Measurements from ENCODE around the gene ZNF740. TPM values are rescaled to one million over a fixed set of nuclear protein-coding genes. Genes with fewer than 3 reads are reported as not detected.

ZNF740 gene
- total RNA-seq, 2 experiments from 2014 or later, result 53.6 to 60.2 TPM

DNA sequence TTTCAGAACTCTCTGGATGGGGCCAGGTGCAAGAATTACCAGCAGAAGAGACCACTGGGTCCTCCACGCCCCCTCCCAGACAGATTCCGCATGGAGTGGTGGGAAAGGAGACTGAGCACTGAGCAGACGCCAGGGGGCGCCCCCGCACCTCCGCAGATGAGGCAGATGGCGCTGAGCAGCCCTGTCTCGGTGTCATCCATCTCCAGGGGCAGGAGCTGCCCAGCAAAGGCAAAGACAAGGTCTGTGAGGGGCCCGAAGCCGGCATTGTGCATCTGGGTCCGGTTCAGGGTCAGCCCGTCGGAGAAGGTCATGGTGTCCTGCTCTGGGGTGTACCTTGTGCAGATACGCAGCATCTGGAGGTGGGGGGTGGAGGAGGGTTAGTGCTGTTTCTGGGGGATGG is 32.8 kb downstream of the ZNF740 start:
- H3K4me3 Mint-ChIP-seq, result no peak overlapping the region
- peak overlapping the region; percentile 53 for H3K27ac Mint-ChIP-seq
- H3K36me3 Mint-ChIP-seq, result peaks cover 21% of the 10 kb centered on the region
- POLR2A ChIA-PET, result interaction anchor here (1.0 to 4.2 kb wide), 7 partner anchors 10 to 108 kb away, joined by 3 to 45 read pairs (median 4); partner anchors contain the start of gene ESPL1
- ATAC-seq (ENCODE audit: low read depth), result peak; percentile 63
- DNase-seq, result peak; percentile 90
- H3K27me3 Mint-ChIP-seq, result no peaks in the 10 kb centered on the region
- H3K9me3 Mint-ChIP-seq, result no peaks in the 10 kb centered on the region
- H3K4me1 Mint-ChIP-seq, result peaks cover 65% of the 10 kb centered on the region

GRCh38 chr12:53214221-53214620 is 33.7 kb downstream of the ZNF740 start:
- DNase-seq, result no peak
- Mint-ChIP-seq H3K27ac (no peak overlapping the region), H3K4me1 (peaks cover 59% of the 10 kb centered on the region), H3K4me3 (no peak overlapping the region), H3K27me3 (no peaks in the 10 kb centered on the region), H3K9me3 (no peaks in the 10 kb centered on the region), H3K36me3 (peaks cover 20% of the 10 kb centered on the region)
- POLR2A ChIA-PET, result interaction anchor here (0.7 to 4.2 kb wide), 10 partner anchors 9 to 107 kb away, joined by 3 to 45 read pairs (median 4); partner anchors contain the start of gene ESPL1
- no peak for ATAC-seq (ENCODE audit: low read depth)

- POLR2A ChIA-PET, result interaction anchor here (0.7 to 4.2 kb wide), 9 partner anchors 9 to 55 kb away, joined by 3 to 45 read pairs (median 5); partner anchors contain the start of genes CSAD, ESPL1 and ZNF740
- H3K4me1 Mint-ChIP-seq, result peaks cover 60% of the 10 kb centered on the region
- ATAC-seq (ENCODE audit: low read depth) (no peak), DNase-seq (no peak)
- no peaks in the 10 kb centered on the region for H3K9me3 Mint-ChIP-seq
- no peaks in the 10 kb centered on the region for H3K27me3 Mint-ChIP-seq
- peak overlapping the region; percentile 65 for H3K27ac Mint-ChIP-seq
- H3K4me3 Mint-ChIP-seq, result no peak overlapping the region
- H3K36me3 Mint-ChIP-seq, result peaks cover 23% of the 10 kb centered on the region
Measured at GRCh38 chr12:53214687-53215455, 34.3 kb downstream of the ZNF740 start.

GRCh38 chr12:53215497-53215896 is 35.0 kb downstream of the ZNF740 start:
- Mint-ChIP-seq H3K4me1 (peaks cover 59% of the 10 kb centered on the region), H3K36me3 (peaks cover 23% of the 10 kb centered on the region), H3K9me3 (no peaks in the 10 kb centered on the region), H3K4me3 (no peak overlapping the region), H3K27me3 (no peaks in the 10 kb centered on the region), H3K27ac (peak overlapping the region; percentile 68)
- ATAC-seq (ENCODE audit: low read depth), result no peak
- no peak for DNase-seq
- POLR2A ChIA-PET, result interaction anchor here (0.7 to 4.2 kb wide), 7 partner anchors 20 to 53 kb away, joined by 3 to 45 read pairs (median 5); partner anchors contain the start of genes CSAD, ESPL1 and ZNF740

DNA sequence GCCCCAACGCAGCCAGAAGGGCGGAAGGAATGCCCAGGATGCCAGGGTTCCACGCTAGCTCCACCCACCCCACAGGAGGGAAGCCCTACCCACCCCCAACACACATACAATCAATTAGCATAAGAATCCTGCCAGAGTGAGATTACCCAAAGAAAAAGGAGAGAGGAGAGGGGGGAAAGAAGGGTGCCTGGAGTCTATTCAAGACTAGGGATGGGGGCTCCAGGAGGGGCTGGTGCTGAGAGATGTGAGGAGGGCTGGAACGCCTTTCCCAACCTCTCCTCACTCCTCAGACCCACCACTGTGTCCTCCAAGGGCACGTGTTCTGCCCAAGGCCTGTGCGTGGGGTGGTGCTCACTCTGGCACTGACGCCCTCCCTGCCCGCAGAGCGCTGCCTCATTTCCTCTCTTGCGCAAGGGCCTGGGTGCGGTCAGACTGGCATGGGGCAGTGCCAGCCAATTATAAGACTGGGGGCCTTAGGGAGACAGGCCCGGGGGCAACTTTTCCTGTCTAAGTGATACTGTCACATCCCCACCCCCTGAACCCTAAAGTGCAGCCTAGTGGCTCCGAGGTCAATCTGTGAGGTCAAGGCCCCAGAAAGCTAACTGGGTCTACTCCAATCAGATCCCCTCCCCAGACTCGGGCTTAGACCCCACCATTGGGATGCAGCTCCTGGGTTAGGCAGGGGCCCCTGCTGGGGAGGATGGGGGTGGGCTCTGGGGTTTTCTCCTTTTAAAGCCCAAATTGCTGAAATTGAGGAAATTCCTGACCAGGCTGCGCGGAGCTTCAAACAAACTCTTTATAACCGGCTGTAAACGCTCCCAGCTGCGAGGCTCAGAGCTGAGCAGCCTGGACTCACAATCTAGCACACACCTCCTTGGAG is 36.8 kb downstream of the ZNF740 start:
- peak overlapping the region; percentile 86 for H3K27ac Mint-ChIP-seq

DNA sequence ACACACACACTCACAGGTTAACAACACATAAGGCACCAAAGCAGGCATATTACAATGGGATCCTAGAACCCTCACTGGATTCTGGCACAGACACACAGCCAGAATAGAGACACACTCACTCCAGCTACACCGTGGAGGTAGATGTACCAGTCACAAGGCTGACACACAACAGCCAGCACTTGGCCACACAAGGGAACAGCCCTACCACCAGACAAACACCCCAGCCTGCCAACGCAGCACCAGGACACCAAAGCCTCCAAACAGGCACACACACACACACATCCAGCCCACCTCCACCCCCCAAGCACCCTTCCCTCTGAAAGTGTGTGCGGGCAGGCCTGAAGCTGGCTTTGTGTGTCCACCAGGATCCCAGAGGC is 37.4 kb downstream of the ZNF740 start:
- Mint-ChIP-seq H3K27ac (peak overlapping the region; percentile 86), H3K9me3 (no peaks in the 10 kb centered on the region), H3K36me3 (peaks cover 20% of the 10 kb centered on the region), H3K4me1 (peaks cover 65% of the 10 kb centered on the region), H3K27me3 (no peaks in the 10 kb centered on the region), H3K4me3 (peak overlapping the region; percentile 89)
- DNase-seq (peak; percentile 38), ATAC-seq (ENCODE audit: low read depth) (no peak)
- POLR2A ChIA-PET, result interaction anchor here (0.8 to 4.4 kb wide), 8 partner anchors 8 to 77 kb away, joined by 3 to 48 read pairs (median 8); partner anchors contain the start of genes CSAD, ESPL1, ITGB7 and PFDN5

More for the DNA sequence above, 36.8 kb downstream of the ZNF740 start:
- DNase-seq (peak; percentile 41), ATAC-seq (ENCODE audit: low read depth) (no peak)
- no peaks in the 10 kb centered on the region for H3K9me3 Mint-ChIP-seq
- H3K4me3 Mint-ChIP-seq, result peak overlapping the region; percentile 89
- H3K36me3 Mint-ChIP-seq, result peaks cover 23% of the 10 kb centered on the region
- H3K4me1 Mint-ChIP-seq, result peaks cover 61% of the 10 kb centered on the region
- H3K27me3 Mint-ChIP-seq, result no peaks in the 10 kb centered on the region
- POLR2A ChIA-PET, result interaction anchor here (0.8 to 4.4 kb wide), 9 partner anchors 8 to 78 kb away, joined by 3 to 48 read pairs (median 9); partner anchors contain the start of genes CSAD, ESPL1, ITGB7 and PFDN5

GRCh38 chr12:53218551-53219291 is 38.2 kb downstream of the ZNF740 start:
- DNase-seq, result peak; percentile 36
- H3K27ac Mint-ChIP-seq, result peak overlapping the region; percentile 87
- no peak for ATAC-seq (ENCODE audit: low read depth)
- no peaks in the 10 kb centered on the region for H3K9me3 Mint-ChIP-seq
- POLR2A ChIA-PET, result interaction anchor here (0.5 to 4.4 kb wide), 19 partner anchors 9 to 161 kb away, joined by 3 to 48 read pairs (median 6); partner anchors contain the start of genes AAAS, CSAD, ESPL1 and SOAT2
- H3K4me3 Mint-ChIP-seq, result peak overlapping the region; percentile 89
- peaks cover 20% of the 10 kb centered on the region for H3K36me3 Mint-ChIP-seq
- no peaks in the 10 kb centered on the region for H3K27me3 Mint-ChIP-seq
- H3K4me1 Mint-ChIP-seq, result peaks cover 68% of the 10 kb centered on the region

DNA sequence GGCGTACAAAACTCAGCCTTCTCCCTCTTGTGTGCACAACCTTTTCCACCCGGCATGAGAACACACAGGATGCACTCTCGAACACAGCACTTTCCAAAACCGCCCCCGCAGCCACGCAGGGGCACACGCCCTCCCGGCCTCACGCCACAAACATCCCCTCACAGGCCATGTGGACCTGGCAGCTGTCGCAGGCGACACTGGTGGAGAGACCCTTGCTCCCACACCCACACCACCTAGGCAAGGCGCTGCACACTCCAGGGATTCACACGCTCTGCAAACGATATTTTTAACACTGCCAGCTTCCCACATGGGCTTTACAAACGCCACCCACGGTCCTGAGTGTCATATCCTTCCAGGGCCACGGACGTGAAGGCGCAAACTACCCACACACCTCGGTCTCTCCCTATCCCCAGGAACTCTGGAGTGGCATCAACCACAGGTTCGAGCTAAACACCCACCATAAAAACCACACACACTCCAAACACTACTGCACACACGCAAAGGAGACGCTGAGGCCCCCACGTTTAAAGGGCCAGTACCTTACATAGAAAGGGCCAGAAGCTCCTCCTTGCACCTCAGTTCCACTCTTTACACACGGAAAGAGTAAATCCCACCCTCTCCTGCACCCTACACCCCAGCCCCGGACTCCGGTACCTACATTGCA is 38.9 kb downstream of the ZNF740 start:
- Mint-ChIP-seq H3K4me1 (peaks cover 70% of the 10 kb centered on the region), H3K9me3 (no peaks in the 10 kb centered on the region)
- peak; percentile 6 for ATAC-seq (ENCODE audit: low read depth)

GRCh38 chr12:53219956-53220693 is 39.6 kb downstream of the ZNF740 start:
- POLR2A ChIA-PET, result interaction anchor here (0.6 to 4.4 kb wide), 22 partner anchors 11 to 289 kb away, joined by 3 to 48 read pairs (median 7); partner anchors contain the start of genes AAAS, CSAD, ESPL1 and MYG1
- DNase-seq (peak; percentile 82), ATAC-seq (ENCODE audit: low read depth) (peak; percentile 44)
- Mint-ChIP-seq H3K36me3 (peaks cover 10% of the 10 kb centered on the region), H3K4me3 (peak overlapping the region; percentile 89), H3K9me3 (no peaks in the 10 kb centered on the region), H3K27me3 (no peaks in the 10 kb centered on the region), H3K4me1 (peaks cover 71% of the 10 kb centered on the region), H3K27ac (peak overlapping the region; percentile 96)

More for the DNA sequence above, 38.9 kb downstream of the ZNF740 start:
- H3K4me3 Mint-ChIP-seq, result peak overlapping the region; percentile 89
- peak overlapping the region; percentile 87 for H3K27ac Mint-ChIP-seq
- peaks cover 13% of the 10 kb centered on the region for H3K36me3 Mint-ChIP-seq
- DNase-seq, result peak; percentile 72
- POLR2A ChIA-PET, result interaction anchor here (0.5 to 4.4 kb wide), 25 partner anchors 10 to 282 kb away, joined by 3 to 48 read pairs (median 5); partner anchors contain the start of genes AAAS, CSAD, ESPL1 and MYG1
- no peaks in the 10 kb centered on the region for H3K27me3 Mint-ChIP-seq

DNA sequence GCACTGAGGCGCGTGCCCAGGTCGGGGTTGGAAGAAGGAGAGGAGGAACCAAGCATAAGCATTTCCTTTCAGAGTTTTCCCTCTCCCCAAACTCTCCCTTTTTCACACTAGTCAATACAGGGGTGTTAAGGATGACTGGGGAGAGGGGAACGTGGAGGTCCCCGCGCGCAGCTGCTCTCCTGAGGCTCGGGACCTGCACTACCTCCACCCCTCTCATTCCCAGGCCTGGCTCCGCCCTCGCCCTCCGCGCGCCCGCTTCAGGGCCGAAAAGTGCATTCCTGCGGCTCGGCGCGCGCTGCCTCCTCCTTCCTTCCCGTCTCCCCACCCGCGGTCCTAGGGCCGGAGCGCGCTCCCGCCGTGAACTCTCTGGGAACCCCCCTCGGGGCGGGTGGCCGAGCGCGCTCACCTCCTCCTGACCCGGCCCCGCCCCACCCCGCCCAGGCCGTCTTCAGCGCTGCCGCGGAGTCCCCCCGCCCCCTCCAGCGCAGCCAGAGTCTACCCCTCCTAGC is 40.2 kb downstream of the ZNF740 start:
- H3K36me3 Mint-ChIP-seq, result peaks cover 10% of the 10 kb centered on the region
- H3K27me3 Mint-ChIP-seq, result no peaks in the 10 kb centered on the region
- H3K9me3 Mint-ChIP-seq, result no peaks in the 10 kb centered on the region
- peak overlapping the region; percentile 96 for H3K27ac Mint-ChIP-seq
- POLR2A ChIA-PET, result interaction anchor here (0.6 to 4.4 kb wide), 18 partner anchors 10 to 288 kb away, joined by 3 to 48 read pairs (median 8); partner anchors contain the start of genes AAAS, CSAD, ESPL1 and MYG1
- peak overlapping the region; percentile 89 for H3K4me3 Mint-ChIP-seq
- peak; percentile 62 for ATAC-seq (ENCODE audit: low read depth)
- H3K4me1 Mint-ChIP-seq, result peaks cover 70% of the 10 kb centered on the region
- DNase-seq, result peak; percentile 87
